HL-60 (cell line): ENCODE results near the gene TEKTIP1.

Experiments used
- DNase-seq, 2 experiments: peaks; one replicate each; pipeline ENCODE4 v3.0.0-alpha.2; 2010 to 2020; ENCODE audit warnings: low read depth in 1 of 2, low spot score in 1 of 2
- H3K27ac ChIP-seq: fragments of 250-450 bp; sonication (Bioruptor Pico); replicated peaks from 2 replicates; pipeline ENCODE4 v1.5.1; 2020; ENCODE audit warnings: mild to moderate bottlenecking, moderate library complexity
- H3K27me3 ChIP-seq: fragments of 250-450 bp; sonication (Bioruptor Pico); 2 replicates; pipeline ENCODE4 v1.5.1; 2021; ENCODE audit warnings: mild to moderate bottlenecking, moderate library complexity; ENCODE audit not compliant: insufficient read depth, poor library complexity, severe bottlenecking
- H3K4me3 ChIP-seq: replicated peaks from 2 replicates; pipeline ENCODE4 v1.5.1; 2011; ENCODE audit warnings: mild to moderate bottlenecking, control low read depth, low read length; ENCODE audit not compliant: insufficient read depth
- GABPA ChIP-seq: IDR thresholded peaks from 2 replicates; pipeline ENCODE4 v1.6.1; 2012; ENCODE audit warnings: low read depth
- POLR2AphosphoS5 ChIP-seq: IDR thresholded peaks from 2 replicates; pipeline ENCODE4 v1.6.1; 2012; ENCODE audit warnings: low read depth
- SPI1 ChIP-seq: IDR thresholded peaks from 2 replicates; pipeline ENCODE4 v1.6.1; 2012; ENCODE audit warnings: low read depth, mild to moderate bottlenecking, borderline replicate concordance
- TF ChIP-seq, protein P1 (sequence below): IDR thresholded peaks from one replicate; pipeline ENCODE4 v1.5.1; 2011; ENCODE audit warnings: low read length, control low read depth, inconsistent platforms; ENCODE audit not compliant: insufficient read depth
- TF ChIP-seq, protein P2 (sequence below): IDR thresholded peaks from 2 replicates; pipeline ENCODE4 v1.6.1; 2012; ENCODE audit warnings: low read depth; ENCODE audit not compliant: insufficient replicate concordance

Gene TEKTIP1

DNA sequence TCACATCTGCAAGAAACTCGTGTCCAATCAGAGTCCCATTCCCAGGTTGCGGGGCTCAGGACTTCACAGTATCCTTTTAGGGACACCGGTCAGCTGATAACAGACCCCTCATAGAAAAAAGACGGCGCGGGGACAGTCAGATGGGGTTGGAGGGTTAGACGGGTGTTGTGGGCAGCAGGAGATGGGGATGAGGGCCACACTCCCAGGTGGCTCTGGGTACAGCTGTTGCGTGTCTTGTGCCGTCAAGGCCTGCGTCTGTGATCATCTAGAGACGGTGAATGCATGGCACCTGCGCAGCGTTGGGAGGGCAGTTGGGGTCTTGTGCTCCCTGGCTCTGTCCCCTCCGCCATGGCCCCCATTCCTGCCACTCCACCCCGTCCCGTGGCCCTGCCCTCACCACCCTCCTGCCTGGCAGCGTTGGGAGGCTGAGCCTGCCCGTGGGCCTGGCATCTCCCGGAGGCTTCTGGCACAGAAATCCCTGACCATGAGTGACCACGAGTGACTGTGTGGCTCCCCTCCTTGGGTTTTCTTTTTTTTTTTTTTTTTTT, 14.0 kb upstream of the TEKTIP1 start:
- no peak overlapping the region for H3K4me3 ChIP-seq
- TF ChIP-seq, protein P1, sequence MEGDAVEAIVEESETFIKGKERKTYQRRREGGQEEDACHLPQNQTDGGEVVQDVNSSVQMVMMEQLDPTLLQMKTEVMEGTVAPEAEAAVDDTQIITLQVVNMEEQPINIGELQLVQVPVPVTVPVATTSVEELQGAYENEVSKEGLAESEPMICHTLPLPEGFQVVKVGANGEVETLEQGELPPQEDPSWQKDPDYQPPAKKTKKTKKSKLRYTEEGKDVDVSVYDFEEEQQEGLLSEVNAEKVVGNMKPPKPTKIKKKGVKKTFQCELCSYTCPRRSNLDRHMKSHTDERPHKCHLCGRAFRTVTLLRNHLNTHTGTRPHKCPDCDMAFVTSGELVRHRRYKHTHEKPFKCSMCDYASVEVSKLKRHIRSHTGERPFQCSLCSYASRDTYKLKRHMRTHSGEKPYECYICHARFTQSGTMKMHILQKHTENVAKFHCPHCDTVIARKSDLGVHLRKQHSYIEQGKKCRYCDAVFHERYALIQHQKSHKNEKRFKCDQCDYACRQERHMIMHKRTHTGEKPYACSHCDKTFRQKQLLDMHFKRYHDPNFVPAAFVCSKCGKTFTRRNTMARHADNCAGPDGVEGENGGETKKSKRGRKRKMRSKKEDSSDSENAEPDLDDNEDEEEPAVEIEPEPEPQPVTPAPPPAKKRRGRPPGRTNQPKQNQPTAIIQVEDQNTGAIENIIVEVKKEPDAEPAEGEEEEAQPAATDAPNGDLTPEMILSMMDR: no peak
- TF ChIP-seq, protein P2, sequence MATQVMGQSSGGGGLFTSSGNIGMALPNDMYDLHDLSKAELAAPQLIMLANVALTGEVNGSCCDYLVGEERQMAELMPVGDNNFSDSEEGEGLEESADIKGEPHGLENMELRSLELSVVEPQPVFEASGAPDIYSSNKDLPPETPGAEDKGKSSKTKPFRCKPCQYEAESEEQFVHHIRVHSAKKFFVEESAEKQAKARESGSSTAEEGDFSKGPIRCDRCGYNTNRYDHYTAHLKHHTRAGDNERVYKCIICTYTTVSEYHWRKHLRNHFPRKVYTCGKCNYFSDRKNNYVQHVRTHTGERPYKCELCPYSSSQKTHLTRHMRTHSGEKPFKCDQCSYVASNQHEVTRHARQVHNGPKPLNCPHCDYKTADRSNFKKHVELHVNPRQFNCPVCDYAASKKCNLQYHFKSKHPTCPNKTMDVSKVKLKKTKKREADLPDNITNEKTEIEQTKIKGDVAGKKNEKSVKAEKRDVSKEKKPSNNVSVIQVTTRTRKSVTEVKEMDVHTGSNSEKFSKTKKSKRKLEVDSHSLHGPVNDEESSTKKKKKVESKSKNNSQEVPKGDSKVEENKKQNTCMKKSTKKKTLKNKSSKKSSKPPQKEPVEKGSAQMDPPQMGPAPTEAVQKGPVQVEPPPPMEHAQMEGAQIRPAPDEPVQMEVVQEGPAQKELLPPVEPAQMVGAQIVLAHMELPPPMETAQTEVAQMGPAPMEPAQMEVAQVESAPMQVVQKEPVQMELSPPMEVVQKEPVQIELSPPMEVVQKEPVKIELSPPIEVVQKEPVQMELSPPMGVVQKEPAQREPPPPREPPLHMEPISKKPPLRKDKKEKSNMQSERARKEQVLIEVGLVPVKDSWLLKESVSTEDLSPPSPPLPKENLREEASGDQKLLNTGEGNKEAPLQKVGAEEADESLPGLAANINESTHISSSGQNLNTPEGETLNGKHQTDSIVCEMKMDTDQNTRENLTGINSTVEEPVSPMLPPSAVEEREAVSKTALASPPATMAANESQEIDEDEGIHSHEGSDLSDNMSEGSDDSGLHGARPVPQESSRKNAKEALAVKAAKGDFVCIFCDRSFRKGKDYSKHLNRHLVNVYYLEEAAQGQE: no peak
- TF ChIP-seq GABPA: no peak
- TF ChIP-seq SPI1: no peak
- TF ChIP-seq POLR2AphosphoS5: no peak
- no peak for DNase-seq
- no peak overlapping the region for H3K27ac ChIP-seq
- no peaks in the 10 kb centered on the region for H3K27me3 ChIP-seq

DNA sequence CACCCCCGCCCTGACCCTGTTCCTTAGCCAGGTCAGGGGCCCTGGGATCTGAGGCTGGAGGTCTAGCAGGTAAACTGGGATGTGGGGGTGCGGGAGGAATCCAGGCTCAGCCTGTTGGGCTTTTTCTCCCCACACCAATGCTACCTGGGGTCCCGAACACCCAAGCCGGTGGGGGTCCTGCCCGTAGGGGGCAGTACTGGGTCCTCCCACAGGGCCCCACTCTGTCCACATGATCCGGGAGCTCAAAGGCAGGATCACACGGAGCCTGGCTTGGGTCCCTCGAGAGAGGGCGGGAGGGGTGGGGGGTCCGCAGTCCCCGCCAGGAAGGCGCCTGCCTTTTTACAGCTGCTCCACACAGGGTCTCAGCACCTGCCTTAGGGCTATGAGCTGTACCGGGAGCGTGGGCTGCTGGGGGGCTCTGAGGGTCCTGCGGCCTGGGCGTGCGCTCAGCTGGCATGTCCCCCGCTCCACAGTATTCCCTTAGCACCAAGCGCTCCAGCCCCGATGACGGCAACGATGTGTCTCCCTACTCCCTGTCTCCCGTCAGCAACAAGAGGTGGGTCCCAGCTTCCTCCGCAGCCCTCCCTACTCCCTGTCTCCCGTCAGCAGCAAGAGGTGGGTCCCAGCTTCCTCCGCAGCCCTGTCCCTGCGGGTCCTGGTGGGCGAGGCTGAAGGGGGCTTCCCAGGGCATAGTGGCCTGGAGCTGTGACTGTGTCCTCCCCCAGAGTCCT, 12.3 kb upstream of the TEKTIP1 start:
- H3K27me3 ChIP-seq: no peaks in the 10 kb centered on the region

DNA sequence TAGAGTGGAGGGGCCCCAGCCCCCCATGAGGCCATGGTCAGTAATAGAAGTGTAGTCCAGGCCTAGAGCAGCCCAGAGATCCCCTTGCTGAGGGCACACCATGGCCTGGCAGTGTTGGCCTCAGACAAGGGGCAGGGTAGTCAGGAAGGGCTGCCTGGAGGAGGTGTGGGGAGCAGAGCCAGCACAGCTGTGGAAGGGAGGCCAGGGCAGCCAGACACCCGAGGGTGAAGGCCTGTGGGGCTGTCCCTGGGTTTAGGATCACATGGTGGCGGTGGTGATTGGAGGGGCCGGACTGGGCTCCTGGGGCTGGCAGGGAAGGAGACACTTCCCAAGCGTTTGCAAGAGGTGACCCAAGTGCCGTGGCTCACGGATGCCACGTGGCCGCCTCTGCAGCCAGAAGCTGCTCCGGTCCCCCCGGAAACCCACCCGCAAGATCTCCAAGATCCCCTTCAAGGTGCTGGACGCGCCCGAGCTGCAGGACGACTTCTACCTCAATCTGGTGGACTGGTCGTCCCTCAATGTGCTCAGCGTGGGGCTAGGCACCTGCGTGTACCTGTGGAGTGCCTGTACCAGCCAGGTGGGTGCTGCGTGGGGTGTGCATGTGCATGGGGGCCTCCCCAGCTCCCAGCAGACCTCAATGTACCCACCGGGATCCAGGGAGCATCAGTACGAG, 11.6 kb upstream of the TEKTIP1 start:
- TF ChIP-seq, protein P1: no peak
- TF ChIP-seq GABPA: no peak
- TF ChIP-seq SPI1: no peak
- TF ChIP-seq, protein P2: no peak
- Histone ChIP-seq H3K27ac (no peak overlapping the region), H3K4me3 (no peak overlapping the region), H3K27me3 (no peaks in the 10 kb centered on the region)
- DNase-seq: no peak

More for the DNA sequence above, 12.3 kb upstream of the TEKTIP1 start:
- Histone ChIP-seq H3K4me3 (no peak overlapping the region), H3K27ac (no peak overlapping the region)
- no peak for TF ChIP-seq SPI1
- TF ChIP-seq, protein P2: no peak
- no peak for TF ChIP-seq POLR2AphosphoS5
- no peak for DNase-seq
